Progenitor cell of endocrine pancreas (in vitro differentiated cells): ENCODE results near the gene GPR62. TPM values are rescaled to one million over a fixed set of nuclear protein-coding genes. Genes with fewer than 3 reads are reported as not detected.

ENCODE experiments used
- DNase-seq: peaks from one replicate; pipeline ENCODE4 v3.0.0; 2021; ENCODE audit warnings: low spot score; ENCODE audit not compliant: unreplicated experiment
- H3K27ac Mint-ChIP-seq: 2 replicates; pipeline ENCODE4 v1.8.0; 2021; ENCODE audit warnings: mild to moderate bottlenecking, moderate library complexity, mixed read lengths
- H3K27me3 Mint-ChIP-seq: 2 replicates; pipeline ENCODE4 v1.8.0; 2021; ENCODE audit warnings: mixed read lengths
- H3K36me3 Mint-ChIP-seq: 2 replicates; pipeline ENCODE4 v1.8.0; 2022; ENCODE audit warnings: mixed read lengths; ENCODE audit not compliant: insufficient read depth
- H3K4me1 Mint-ChIP-seq: 2 replicates; pipeline ENCODE4 v1.8.0; 2021; ENCODE audit warnings: low read depth, mixed read lengths
- H3K4me3 Mint-ChIP-seq: 2 replicates; pipeline ENCODE4 v1.8.0; 2021; ENCODE audit warnings: low read depth, mild to moderate bottlenecking, moderate library complexity, mixed read lengths
- H3K9me3 Mint-ChIP-seq: 2 replicates; pipeline ENCODE4 v1.8.0; 2021; ENCODE audit warnings: low read depth, mixed read lengths
- CTCF ChIP-seq: fragments of 200-600 bp; sonication (generic); IDR thresholded peaks from one replicate; pipeline ENCODE4 v1.5.0; 2021; ENCODE audit warnings: antibody characterized with exemption, mild to moderate bottlenecking; ENCODE audit not compliant: unreplicated experiment
- total RNA-seq: library from RNA; stranded (reverse); gene quantifications from 2 replicates; pipeline ENCODE4 v1.2.1, GENCODE V29; 2021

Gene GPR62
- total RNA-seq, 1 donor from 2014 or later = 0.12 TPM

GRCh38 chr3:51933471-51934138, 21.6 kb upstream of the GPR62 start:
- H3K27ac Mint-ChIP-seq = no peak overlapping the region
- no peaks in the 10 kb centered on the region for H3K4me1 Mint-ChIP-seq
- H3K27me3 Mint-ChIP-seq = no peaks in the 10 kb centered on the region
- H3K9me3 Mint-ChIP-seq = no peaks in the 10 kb centered on the region
- no peak overlapping the region for H3K4me3 Mint-ChIP-seq
- DNase-seq = no peak
- peaks cover 7% of the 10 kb centered on the region for H3K36me3 Mint-ChIP-seq
- no peak for TF ChIP-seq CTCF

GRCh38 chr3:51934139-51934850, 20.9 kb upstream of the GPR62 start:
- Mint-ChIP-seq H3K4me3 (no peak overlapping the region), H3K27me3 (no peaks in the 10 kb centered on the region), H3K9me3 (no peaks in the 10 kb centered on the region), H3K36me3 (peaks cover 7% of the 10 kb centered on the region), H3K4me1 (no peaks in the 10 kb centered on the region), H3K27ac (no peak overlapping the region)
- no peak for DNase-seq
- no peak for TF ChIP-seq CTCF

- no peak for DNase-seq
- Mint-ChIP-seq H3K4me3 (no peak overlapping the region), H3K27me3 (no peaks in the 10 kb centered on the region), H3K4me1 (no peaks in the 10 kb centered on the region), H3K9me3 (no peaks in the 10 kb centered on the region), H3K27ac (no peak overlapping the region), H3K36me3 (peaks cover 7% of the 10 kb centered on the region)
- no peak for TF ChIP-seq CTCF
Measured at GRCh38 chr3:51934991-51935885, 19.9 kb upstream of the GPR62 start.

GRCh38 chr3:51935886-51936755, 19.1 kb upstream of the GPR62 start:
- H3K27me3 Mint-ChIP-seq = no peaks in the 10 kb centered on the region
- no peak for DNase-seq
- TF ChIP-seq CTCF = no peak
- no peak overlapping the region for H3K27ac Mint-ChIP-seq
- no peak overlapping the region for H3K4me3 Mint-ChIP-seq
- peaks cover 7% of the 10 kb centered on the region for H3K36me3 Mint-ChIP-seq
- H3K9me3 Mint-ChIP-seq = no peaks in the 10 kb centered on the region
- H3K4me1 Mint-ChIP-seq = peaks cover 8% of the 10 kb centered on the region
